Type B pancreatic cell (in vitro differentiated cells): ENCODE results near the gene GJB2. TPM values are rescaled to one million over a fixed set of nuclear protein-coding genes. Genes with fewer than 3 reads are reported as not detected.
A peak's percentile ranks its signal among the peaks of the same experiment; 100 is the strongest.

Experiments used
- DNase-seq: peaks from one replicate; pipeline ENCODE4 v3.0.0; 2021; ENCODE audit warnings: mixed read lengths; ENCODE audit not compliant: unreplicated experiment; ENCODE audit errors: extremely low spot score
- H3K27ac Mint-ChIP-seq: 2 replicates; pipeline ENCODE4 v1.8.0; 2021; ENCODE audit warnings: mild to moderate bottlenecking, mixed read lengths
- H3K27me3 Mint-ChIP-seq: 2 replicates; pipeline ENCODE4 v1.8.0; 2021; ENCODE audit warnings: mixed read lengths
- H3K36me3 Mint-ChIP-seq: 2 replicates; pipeline ENCODE4 v1.8.0; 2021; ENCODE audit warnings: mixed read lengths
- H3K4me1 Mint-ChIP-seq: one replicate; pipeline ENCODE4 v1.8.0; 2021; ENCODE audit warnings: mixed read lengths; ENCODE audit not compliant: unreplicated experiment
- H3K4me3 Mint-ChIP-seq: 2 replicates; pipeline ENCODE4 v1.8.0; 2021; ENCODE audit warnings: mild to moderate bottlenecking, mixed read lengths
- H3K9me3 Mint-ChIP-seq: 2 replicates; pipeline ENCODE4 v1.8.0; 2021; ENCODE audit warnings: mixed read lengths
- total RNA-seq: library from RNA; stranded (reverse); gene quantifications from 2 replicates; pipeline ENCODE4 v1.2.1, GENCODE V29; 2021; ENCODE audit warnings: low replicate concordance
- TF ChIP-seq, protein P1 (sequence below): fragments of 200-600 bp; sonication (generic); conservative IDR thresholded peaks from 2 replicates; pipeline ENCODE4 v1.5.0; 2021; ENCODE audit warnings: antibody characterized with exemption, mild to moderate bottlenecking

Gene GJB2
- total RNA-seq, 1 donor from 2014 or later: 14.3 TPM

GRCh38 chr13:20192158-20192835 lies 441 bp downstream of the GJB2 start:
- H3K4me1 Mint-ChIP-seq: peaks cover 12% of the 10 kb centered on the region
- peaks cover 5% of the 10 kb centered on the region for H3K36me3 Mint-ChIP-seq
- H3K27me3 Mint-ChIP-seq: peaks cover 83% of the 10 kb centered on the region
- H3K27ac Mint-ChIP-seq: no peak overlapping the region
- peak overlapping the region; percentile 86 for H3K4me3 Mint-ChIP-seq
- TF ChIP-seq, protein P1, sequence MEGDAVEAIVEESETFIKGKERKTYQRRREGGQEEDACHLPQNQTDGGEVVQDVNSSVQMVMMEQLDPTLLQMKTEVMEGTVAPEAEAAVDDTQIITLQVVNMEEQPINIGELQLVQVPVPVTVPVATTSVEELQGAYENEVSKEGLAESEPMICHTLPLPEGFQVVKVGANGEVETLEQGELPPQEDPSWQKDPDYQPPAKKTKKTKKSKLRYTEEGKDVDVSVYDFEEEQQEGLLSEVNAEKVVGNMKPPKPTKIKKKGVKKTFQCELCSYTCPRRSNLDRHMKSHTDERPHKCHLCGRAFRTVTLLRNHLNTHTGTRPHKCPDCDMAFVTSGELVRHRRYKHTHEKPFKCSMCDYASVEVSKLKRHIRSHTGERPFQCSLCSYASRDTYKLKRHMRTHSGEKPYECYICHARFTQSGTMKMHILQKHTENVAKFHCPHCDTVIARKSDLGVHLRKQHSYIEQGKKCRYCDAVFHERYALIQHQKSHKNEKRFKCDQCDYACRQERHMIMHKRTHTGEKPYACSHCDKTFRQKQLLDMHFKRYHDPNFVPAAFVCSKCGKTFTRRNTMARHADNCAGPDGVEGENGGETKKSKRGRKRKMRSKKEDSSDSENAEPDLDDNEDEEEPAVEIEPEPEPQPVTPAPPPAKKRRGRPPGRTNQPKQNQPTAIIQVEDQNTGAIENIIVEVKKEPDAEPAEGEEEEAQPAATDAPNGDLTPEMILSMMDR: no peak
- H3K9me3 Mint-ChIP-seq: no peaks in the 10 kb centered on the region
- DNase-seq: no peak

DNA sequence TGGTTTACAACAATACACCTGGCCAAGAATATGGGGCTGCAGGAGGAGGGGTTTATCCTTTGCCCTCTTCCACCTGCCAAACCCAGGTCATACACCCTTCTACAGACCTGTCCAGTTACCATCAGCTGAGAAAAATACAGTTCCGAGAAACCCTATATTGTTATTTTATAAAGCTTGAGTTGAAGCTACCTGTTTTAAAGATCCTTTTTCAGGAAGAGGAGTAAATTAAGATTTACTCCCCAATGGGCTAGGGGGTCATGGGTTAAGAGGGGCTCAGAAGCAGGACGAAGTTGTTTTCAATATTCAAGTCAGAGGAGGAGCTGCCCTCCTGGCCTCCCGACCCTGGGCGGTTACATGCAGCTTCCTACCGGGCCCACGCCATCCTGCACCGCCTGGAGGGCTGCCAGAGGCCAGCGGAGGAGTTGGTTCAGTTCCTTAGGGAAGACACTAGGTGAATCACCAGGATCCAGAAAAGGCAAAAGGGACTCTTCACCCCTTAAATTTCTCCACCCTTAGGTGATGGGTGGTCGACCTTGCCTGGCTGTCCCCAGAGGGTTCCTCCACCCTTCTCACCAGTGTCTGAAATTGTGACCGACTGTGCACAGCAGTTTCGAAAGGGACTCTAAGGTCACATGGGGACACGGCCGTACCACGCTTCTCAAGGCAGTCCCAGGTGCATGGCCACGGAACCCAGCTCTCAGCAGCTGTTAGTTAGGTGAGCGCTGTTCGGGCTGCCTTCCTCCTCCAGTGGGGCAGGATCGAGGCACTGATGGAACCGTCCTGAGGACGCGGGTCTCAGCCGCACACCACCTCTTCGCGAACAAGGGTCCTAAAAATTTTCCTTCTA lies 1.2 kb downstream of the GJB2 start:
- Mint-ChIP-seq H3K27me3 (peaks cover 76% of the 10 kb centered on the region), H3K27ac (no peak overlapping the region), H3K4me3 (peak overlapping the region; percentile 86), H3K36me3 (peaks cover 5% of the 10 kb centered on the region), H3K4me1 (peaks cover 8% of the 10 kb centered on the region), H3K9me3 (no peaks in the 10 kb centered on the region)
- TF ChIP-seq, protein P1: no peak
- no peak for DNase-seq

DNA sequence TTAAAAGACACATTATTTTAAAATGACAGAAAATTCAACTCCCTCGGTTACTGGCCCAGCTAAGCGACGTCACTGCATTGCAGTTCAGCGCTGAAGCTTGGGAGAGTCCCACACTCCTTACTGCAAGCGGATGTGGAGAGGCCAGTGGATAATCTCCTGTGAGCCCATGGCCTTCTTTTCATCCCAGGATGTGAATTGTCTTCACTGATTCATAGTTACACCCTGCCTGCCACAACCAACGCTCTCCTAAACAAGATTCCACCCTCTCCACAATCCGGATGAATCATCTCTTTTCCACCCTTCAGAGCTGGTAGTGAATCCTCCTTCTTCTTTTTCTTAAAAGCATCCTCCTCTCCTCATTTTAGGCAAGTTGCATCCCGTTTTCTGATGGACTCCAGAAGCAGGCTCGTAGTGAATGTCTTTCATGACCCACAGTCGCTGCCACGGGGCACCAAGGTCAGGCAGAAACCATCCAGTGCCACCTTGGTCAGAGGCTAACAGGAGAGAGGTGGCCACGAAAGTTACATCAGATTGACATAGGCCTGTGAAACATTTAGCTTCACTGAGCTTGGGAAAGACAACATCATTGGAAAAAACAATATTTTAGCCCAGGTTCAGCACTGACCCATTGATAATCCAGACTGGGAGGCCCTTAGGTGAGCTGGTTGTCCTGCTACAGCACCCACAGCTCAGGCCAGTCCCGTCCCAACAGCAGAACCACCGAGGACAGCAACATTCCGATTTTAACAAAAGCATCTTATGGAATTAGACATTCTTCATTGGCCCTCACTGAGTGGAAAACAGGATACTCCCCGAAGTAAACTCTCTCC lies 2.0 kb downstream of the GJB2 start:
- Mint-ChIP-seq H3K4me1 (peaks cover 8% of the 10 kb centered on the region), H3K9me3 (no peaks in the 10 kb centered on the region), H3K4me3 (peak overlapping the region; percentile 86), H3K36me3 (peaks cover 5% of the 10 kb centered on the region), H3K27me3 (peaks cover 67% of the 10 kb centered on the region), H3K27ac (no peak overlapping the region)
- DNase-seq: no peak
- TF ChIP-seq, protein P1: no peak

DNA sequence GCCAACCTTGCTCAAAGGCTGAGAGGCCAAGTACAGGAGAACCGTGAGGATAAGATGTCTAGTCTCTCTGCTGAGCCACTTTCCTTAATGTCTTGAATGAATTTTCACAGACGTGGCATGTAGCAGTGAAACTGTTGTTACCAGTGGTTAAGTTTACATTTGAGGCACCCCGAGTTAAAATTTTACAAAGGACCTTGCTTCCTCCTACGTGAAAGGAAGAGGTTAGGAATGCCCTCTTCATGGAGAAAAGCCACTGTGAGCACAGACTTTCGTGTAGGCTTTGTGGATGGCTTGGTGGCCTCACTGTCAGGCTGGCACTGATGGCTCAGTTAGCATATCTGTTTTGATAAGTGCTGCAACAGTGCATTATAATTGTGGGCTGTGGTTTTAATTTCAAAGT lies 2.7 kb downstream of the GJB2 start:
- TF ChIP-seq, protein P1: no peak
- Mint-ChIP-seq H3K4me3 (no peak overlapping the region), H3K9me3 (no peaks in the 10 kb centered on the region), H3K27me3 (peaks cover 64% of the 10 kb centered on the region), H3K4me1 (peaks cover 8% of the 10 kb centered on the region), H3K36me3 (peaks cover 5% of the 10 kb centered on the region), H3K27ac (no peak overlapping the region)
- DNase-seq: no peak

DNA sequence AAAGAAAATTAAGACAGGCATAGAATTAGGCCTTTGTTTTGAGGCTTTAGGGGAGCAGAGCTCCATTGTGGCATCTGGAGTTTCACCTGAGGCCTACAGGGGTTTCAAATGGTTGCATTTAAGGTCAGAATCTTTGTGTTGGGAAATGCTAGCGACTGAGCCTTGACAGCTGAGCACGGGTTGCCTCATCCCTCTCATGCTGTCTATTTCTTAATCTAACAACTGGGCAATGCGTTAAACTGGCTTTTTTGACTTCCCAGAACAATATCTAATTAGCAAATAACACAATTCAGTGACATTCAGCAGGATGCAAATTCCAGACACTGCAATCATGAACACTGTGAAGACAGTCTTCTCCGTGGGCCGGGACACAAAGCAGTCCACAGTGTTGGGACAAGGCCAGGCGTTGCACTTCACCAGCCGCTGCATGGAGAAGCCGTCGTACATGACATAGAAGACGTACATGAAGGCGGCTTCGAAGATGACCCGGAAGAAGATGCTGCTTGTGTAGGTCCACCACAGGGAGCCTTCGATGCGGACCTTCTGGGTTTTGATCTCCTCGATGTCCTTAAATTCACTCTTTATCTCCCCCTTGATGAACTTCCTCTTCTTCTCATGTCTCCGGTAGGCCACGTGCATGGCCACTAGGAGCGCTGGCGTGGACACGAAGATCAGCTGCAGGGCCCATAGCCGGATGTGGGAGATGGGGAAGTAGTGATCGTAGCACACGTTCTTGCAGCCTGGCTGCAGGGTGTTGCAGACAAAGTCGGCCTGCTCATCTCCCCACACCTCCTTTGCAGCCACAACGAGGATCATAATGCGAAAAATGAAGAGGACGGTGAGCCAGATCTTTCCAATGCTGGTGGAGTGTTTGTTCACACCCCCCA lies 3.8 kb downstream of the GJB2 start:
- TF ChIP-seq, protein P1: peak; percentile 44
- peak overlapping the region; percentile 28 for H3K4me3 Mint-ChIP-seq
- H3K36me3 Mint-ChIP-seq: peaks cover 5% of the 10 kb centered on the region

More for the DNA sequence above, 3.8 kb downstream of the GJB2 start:
- Mint-ChIP-seq H3K27me3 (peaks cover 53% of the 10 kb centered on the region), H3K27ac (no peak overlapping the region), H3K9me3 (no peaks in the 10 kb centered on the region), H3K4me1 (no peaks in the 10 kb centered on the region)
- no peak for DNase-seq
